Activated T-cell treated with anti-CD3 and anti-CD28 coated beads, Interleukin-2, amount 50 U/mL, for 4 hours (primary cell): ENCODE measurements around the gene DDX18. TPM values are rescaled to one million over a fixed set of nuclear protein-coding genes. Genes with fewer than 3 reads are reported as not detected.

Experiments
- ATAC-seq, 2 donors: fragments of 200-7000 bp; cut with Tn5 transposase; one replicate each; pipeline ENCODE4 v1.10.0; 2021
- DNase-seq: peaks from one replicate; pipeline ENCODE4 v3.0.0-alpha.2; 2020
- H3K27me3 Mint-ChIP-seq: one replicate; pipeline ENCODE4 v1.8.0; 2021; ENCODE audit warnings: low read depth, mixed read lengths
- H3K36me3 Mint-ChIP-seq: one replicate; pipeline ENCODE4 v1.8.0; 2022; ENCODE audit warnings: mixed read lengths; ENCODE audit not compliant: insufficient read depth
- H3K4me1 Mint-ChIP-seq: one replicate; pipeline ENCODE4 v1.8.0; 2021; ENCODE audit warnings: low read depth, mixed read lengths
- H3K4me3 Mint-ChIP-seq: one replicate; pipeline ENCODE4 v1.8.0; 2021; ENCODE audit warnings: mild to moderate bottlenecking, moderate library complexity, mixed read lengths
- H3K9me3 Mint-ChIP-seq: one replicate; pipeline ENCODE4 v1.8.0; 2021; ENCODE audit warnings: mixed read lengths
- total RNA-seq, 3 donors: library from RNA; stranded (reverse); gene quantifications; one replicate each; pipeline ENCODE4 v1.2.1, GENCODE V29; 2021

DDX18 gene
- total RNA-seq, 3 donors from 2014 or later = 204 to 229 (median 210) TPM

DNA sequence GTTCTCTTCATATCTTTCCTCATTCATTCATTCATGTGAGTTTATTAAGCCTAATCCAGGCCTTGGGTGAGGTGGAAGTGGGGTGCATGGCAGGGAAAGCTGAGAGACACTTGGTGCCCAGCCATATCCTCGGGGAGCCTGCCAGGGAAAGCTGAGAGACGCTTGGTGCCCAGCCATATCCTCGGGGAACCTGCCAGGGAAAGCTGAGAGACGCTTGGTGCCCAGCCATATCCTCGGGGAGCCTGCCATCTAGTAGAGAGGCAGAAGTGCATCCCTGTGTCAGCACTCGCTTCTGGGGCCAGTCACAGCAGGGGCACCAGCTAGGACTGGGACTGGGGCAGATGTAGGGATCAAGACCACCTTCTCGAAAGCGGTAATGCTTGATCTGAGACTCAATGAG is 39.4 kb downstream of the DDX18 start:
- Mint-ChIP-seq H3K4me3 (no peak overlapping the region), H3K27me3 (peaks cover 55% of the 10 kb centered on the region), H3K9me3 (no peaks in the 10 kb centered on the region), H3K4me1 (no peaks in the 10 kb centered on the region), H3K36me3 (no peaks in the 10 kb centered on the region)
- ATAC-seq = no peak
- no peak for DNase-seq

DNA sequence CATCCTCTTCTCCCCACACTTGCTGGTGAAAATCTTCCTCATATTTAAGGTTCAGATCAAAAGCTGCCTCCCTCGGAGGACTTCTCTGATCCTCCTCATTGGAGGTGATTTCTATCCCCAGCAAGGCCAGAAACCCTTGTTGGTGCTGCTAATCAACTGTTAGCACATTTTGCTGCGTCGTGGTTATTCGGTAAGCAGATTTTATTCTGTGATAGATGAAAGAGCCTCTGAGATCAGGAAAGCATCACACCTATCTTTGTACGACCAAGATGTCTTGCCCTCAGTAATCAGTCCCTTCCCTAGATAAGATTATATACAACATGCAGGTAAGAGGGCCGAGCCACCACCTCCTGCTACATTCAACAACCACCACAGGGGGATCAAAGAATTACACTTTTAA is 40.1 kb downstream of the DDX18 start:
- H3K4me3 Mint-ChIP-seq = no peak overlapping the region
- DNase-seq (no peak), ATAC-seq (no peak)
- H3K4me1 Mint-ChIP-seq = no peaks in the 10 kb centered on the region
- H3K36me3 Mint-ChIP-seq = no peaks in the 10 kb centered on the region
- H3K27me3 Mint-ChIP-seq = peaks cover 52% of the 10 kb centered on the region
- H3K9me3 Mint-ChIP-seq = no peaks in the 10 kb centered on the region

DNA sequence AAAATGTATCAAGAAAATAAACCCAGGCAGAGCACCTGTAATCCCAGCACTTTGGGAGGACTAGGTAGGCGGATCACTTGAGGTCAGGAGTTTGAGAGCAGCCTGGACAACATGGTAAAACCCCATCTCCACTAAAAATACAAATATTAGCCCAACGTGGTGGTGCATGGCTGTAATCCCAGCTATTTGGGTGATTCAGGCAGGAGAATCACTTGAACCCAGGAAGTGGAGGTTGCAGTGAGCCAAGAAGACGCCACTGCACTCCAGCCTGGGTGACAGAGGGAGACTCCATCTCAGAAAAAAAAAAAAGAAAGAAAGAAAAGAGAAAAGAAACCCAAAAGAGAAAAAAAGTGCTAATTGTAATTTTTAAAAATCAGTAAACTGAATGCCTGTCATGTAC is 41.4 kb downstream of the DDX18 start:
- Mint-ChIP-seq H3K4me1 (no peaks in the 10 kb centered on the region), H3K36me3 (no peaks in the 10 kb centered on the region), H3K9me3 (no peaks in the 10 kb centered on the region), H3K4me3 (no peak overlapping the region), H3K27me3 (peaks cover 44% of the 10 kb centered on the region)
- no peak for DNase-seq
- ATAC-seq = no peak

DNA sequence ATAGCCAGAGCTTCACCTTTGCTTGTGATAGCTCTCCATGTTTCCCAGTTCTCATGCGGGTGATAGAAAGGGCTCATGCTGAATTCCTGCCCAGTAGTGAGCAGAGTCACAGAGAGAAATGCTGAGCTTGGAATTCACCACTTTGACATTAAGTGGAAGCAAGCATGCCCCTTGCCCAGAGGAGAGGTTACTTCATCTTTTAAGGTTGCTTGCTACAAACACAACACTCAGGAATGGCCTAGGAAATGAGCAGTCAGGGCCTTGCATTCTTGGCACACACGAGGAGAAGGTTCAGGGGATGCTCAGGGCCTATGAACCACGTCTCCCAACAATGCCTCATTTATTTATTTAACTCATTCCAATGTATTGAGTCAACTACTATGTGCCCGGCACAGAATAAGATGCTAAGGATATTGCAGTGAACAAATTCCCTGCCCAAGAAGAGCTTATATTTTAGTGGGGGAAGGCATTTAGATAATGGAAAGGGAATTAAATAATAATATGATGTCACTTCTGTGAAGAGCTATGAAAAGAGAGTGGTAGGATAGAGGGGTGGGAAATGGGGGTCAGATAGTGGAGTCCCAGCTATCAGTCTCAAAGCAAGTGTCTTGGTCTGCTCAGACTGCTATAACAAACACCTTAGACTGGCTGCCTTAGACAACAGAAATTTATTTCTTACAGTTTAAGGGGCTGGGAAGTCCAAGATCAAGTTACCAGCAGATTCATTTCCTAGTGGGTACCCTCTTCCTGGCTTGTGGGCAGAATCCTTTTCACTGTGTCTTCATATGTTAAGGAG is 42.1 kb downstream of the DDX18 start:
- no peaks in the 10 kb centered on the region for H3K36me3 Mint-ChIP-seq
- H3K27me3 Mint-ChIP-seq = peaks cover 40% of the 10 kb centered on the region
- no peaks in the 10 kb centered on the region for H3K4me1 Mint-ChIP-seq
- ATAC-seq = no peak
- no peak overlapping the region for H3K4me3 Mint-ChIP-seq
- no peak for DNase-seq
- no peaks in the 10 kb centered on the region for H3K9me3 Mint-ChIP-seq

DNA sequence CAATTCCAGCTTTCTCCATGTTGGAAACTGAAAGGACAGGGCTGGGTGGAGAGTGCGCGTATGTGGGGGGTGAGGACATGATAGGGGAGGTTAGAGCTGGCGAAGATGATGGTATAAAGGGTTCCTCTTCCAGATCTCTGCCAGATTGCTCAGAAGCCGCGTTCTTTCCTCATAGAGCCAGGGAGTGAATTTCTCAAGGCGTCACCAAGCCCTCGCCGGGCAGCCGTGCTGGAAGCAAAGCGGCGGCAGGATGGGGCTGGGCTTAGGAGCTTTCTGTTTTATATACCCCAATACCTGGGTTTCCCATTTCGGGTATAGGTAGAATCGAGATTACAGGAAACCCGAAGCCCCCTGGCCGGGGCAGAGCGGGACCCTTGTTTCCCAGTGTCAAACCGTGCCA is 43.8 kb downstream of the DDX18 start:
- no peak overlapping the region for H3K4me3 Mint-ChIP-seq
- DNase-seq (no peak), ATAC-seq (no peak)
- H3K9me3 Mint-ChIP-seq = no peaks in the 10 kb centered on the region
- no peaks in the 10 kb centered on the region for H3K4me1 Mint-ChIP-seq
- peaks cover 33% of the 10 kb centered on the region for H3K27me3 Mint-ChIP-seq
- H3K36me3 Mint-ChIP-seq = no peaks in the 10 kb centered on the region

DNA sequence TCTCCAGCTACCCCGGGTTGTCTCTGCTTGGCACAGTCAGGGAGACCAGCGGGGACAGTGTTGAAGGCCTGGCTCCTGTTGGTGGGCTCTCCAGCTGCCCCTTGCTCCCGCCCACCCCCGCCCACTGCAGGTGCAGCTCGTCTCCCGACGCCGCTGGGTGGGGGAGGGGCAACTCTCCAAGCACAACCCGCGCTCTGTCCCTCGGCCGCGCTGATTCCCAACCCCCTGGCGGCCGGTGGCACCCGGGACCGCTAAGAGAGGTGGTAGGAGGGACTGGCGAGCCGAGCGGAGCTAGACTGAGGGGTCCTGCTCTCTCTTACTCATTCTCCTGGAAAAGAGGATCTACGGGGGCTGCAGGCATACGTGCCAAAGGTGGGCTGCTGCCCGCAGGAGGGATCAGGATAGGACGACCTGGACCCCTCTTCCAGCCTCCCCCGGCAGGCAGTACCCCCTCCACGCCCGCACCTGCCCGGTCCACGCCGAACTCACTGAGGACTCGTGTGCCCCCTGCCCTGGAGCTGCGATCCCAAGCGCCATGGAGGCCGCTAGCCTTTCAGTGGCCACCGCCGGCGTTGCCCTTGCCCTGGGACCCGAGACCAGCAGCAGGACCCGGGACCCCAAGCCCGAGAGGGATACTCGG is 44.5 kb downstream of the DDX18 start:
- ATAC-seq = no peak
- H3K36me3 Mint-ChIP-seq = no peaks in the 10 kb centered on the region
- H3K4me1 Mint-ChIP-seq = no peaks in the 10 kb centered on the region
- H3K27me3 Mint-ChIP-seq = peaks cover 26% of the 10 kb centered on the region
- no peaks in the 10 kb centered on the region for H3K9me3 Mint-ChIP-seq
- no peak for DNase-seq
- H3K4me3 Mint-ChIP-seq = no peak overlapping the region

DNA sequence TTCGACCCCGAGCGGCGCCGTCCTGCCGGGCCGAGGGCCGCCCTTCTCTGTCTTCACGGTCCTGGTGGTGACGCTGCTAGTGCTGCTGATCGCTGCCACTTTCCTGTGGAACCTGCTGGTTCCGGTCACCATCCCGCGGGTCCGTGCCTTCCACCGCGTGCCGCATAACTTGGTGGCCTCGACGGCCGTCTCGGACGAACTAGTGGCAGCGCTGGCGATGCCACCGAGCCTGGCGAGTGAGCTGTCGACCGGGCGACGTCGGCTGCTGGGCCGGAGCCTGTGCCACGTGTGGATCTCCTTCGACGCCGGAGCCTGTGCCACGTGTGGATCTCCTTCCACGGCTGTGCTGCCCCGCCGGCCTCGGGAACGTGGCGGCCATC is 45.0 kb downstream of the DDX18 start:
- Mint-ChIP-seq H3K9me3 (no peaks in the 10 kb centered on the region), H3K4me3 (no peak overlapping the region), H3K4me1 (no peaks in the 10 kb centered on the region), H3K27me3 (peaks cover 21% of the 10 kb centered on the region), H3K36me3 (no peaks in the 10 kb centered on the region)
- ATAC-seq = no peak
- no peak for DNase-seq

DNA sequence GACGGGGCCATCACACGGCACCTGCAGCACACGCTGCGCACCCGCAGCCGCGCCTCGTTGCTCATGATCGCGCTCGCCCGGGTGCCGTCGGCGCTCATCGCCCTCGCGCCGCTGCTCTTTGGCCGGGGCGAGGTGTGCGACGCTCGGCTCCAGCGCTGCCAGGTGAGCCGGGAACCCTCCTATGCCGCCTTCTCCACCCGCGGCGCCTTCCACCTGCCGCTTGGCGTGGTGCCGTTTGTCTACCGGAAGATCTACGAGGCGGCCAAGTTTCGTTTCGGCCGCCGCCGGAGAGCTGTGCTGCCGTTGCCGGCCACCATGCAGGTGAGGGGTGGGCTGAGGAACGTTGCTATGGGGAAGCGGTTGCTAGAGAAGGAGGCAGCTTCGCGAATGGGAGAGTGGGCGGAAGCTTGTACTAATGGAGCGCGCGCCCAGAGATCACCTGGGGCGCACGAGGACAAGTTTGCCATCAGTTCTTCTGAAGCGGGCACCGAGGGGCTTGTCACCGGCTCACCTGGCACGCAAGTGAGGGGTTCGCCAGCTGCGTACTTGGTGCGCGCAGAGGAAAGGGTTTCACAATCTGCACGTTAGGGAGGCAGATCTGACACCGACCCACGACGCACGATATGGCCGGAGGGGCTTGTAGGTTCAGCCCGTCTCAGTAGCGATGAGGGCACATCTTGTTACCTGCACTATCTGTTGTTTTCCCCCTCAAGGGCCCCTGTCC is 45.6 kb downstream of the DDX18 start:
- Mint-ChIP-seq H3K4me3 (no peak overlapping the region), H3K9me3 (no peaks in the 10 kb centered on the region), H3K4me1 (no peaks in the 10 kb centered on the region), H3K36me3 (no peaks in the 10 kb centered on the region), H3K27me3 (peaks cover 18% of the 10 kb centered on the region)
- DNase-seq = no peak
- no peak for ATAC-seq

DNA sequence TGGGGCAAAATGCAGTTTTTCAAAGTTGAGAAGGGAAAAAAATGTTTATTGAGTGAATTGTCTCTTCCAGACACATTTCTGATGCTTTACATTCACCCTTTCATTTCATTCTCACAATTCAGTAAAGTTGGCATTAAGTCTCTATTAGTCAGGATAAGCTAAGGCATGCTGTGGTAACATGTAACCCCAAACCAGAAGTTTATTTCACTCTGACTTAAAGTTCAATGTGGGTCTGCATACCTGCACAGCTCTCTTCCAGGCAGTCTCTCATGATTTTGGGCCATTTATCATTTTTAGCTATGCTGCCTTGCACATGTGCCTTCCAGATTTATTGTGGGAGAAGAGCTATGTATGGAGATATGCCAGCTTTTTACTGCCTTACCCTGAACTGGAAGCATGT is 48.0 kb downstream of the DDX18 start:
- ATAC-seq (no peak), DNase-seq (no peak)
- Mint-ChIP-seq H3K9me3 (peaks cover 4% of the 10 kb centered on the region), H3K4me1 (no peaks in the 10 kb centered on the region), H3K36me3 (no peaks in the 10 kb centered on the region), H3K27me3 (peaks cover 11% of the 10 kb centered on the region), H3K4me3 (no peak overlapping the region)

DNA sequence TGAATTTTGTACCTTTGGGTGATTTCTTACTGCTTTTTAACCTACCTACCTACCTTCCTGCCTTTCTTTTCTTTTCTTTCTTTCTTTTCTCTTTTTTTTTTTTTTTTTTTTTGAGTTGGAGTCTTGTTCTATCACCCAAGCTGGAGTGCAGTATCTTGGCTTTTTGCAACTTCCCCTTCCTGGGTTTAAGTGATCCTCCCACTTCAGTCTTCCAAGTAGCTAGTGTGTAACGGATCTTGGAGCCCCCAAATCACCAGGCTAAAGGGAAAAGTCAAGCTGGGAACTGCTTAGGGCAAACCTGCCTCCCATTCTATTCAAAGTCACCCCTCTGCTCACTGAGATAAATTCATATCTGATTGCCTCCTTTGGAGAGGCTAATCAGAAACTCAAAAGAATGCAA is 61.3 kb downstream of the DDX18 start:
- no peak overlapping the region for H3K4me3 Mint-ChIP-seq
- H3K4me1 Mint-ChIP-seq = no peaks in the 10 kb centered on the region
- H3K9me3 Mint-ChIP-seq = no peaks in the 10 kb centered on the region
- ATAC-seq (no peak), DNase-seq (no peak)
- H3K27me3 Mint-ChIP-seq = peaks cover 19% of the 10 kb centered on the region
- no peaks in the 10 kb centered on the region for H3K36me3 Mint-ChIP-seq

DNA sequence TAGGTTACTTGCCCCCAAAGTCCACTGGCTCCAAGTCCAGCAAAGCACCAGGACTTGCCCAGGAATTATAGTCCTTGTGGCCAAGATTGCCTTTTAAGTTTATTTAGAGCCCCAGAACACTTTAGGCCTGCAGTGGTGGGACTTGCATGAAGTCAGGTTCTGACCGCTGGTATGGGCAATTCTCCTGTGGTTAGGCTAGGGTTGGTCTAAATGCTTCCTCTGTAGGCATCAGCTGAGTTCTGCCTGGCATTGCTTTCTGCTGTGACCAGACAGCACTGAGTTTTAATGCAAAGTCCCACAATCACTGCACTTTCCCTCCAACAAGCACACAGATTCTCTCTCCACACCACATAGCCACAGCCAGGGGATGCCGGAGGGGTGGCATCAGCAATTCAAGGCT is 64.5 kb downstream of the DDX18 start:
- no peaks in the 10 kb centered on the region for H3K36me3 Mint-ChIP-seq
- peaks cover 19% of the 10 kb centered on the region for H3K27me3 Mint-ChIP-seq
- ATAC-seq (no peak), DNase-seq (no peak)
- H3K4me3 Mint-ChIP-seq = no peak overlapping the region
- no peaks in the 10 kb centered on the region for H3K4me1 Mint-ChIP-seq
- peaks cover 10% of the 10 kb centered on the region for H3K9me3 Mint-ChIP-seq

Other genes starting within 250 kb of the DDX18 start
- 10 to 100 TPM; 23.7 to 25.8 (median 24.8) TPM for gene CCDC93, start 199.4 kb downstream of the DDX18 start, total RNA-seq